Measurements from ENCODE around the gene APH1A.

The APH1A gene

DNA sequence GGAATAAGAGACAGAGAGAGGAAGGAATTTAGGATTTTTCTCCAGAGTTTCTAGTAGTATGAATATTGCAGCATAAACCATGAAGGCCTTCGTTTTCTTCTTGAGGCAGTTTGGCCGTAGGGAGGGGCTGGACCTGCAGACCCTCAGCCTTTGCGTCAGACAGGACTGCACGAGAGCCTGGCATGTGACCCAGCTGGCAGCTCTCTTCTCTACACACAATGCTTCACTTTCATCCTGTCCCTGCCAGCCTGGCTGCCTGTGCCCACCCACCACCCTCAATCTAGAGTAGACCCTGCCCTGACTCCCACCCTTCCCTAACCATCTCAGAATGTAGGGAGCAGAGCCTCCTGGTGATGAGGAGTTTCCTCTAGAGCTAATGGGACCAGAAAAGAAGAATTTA lies 9.6 kb downstream of the APH1A start:
- no peak overlapping the region for H3K4me3 ChIP-seq (ENCODE audit: low read depth, low read length)
- TF ChIP-seq, protein P1, sequence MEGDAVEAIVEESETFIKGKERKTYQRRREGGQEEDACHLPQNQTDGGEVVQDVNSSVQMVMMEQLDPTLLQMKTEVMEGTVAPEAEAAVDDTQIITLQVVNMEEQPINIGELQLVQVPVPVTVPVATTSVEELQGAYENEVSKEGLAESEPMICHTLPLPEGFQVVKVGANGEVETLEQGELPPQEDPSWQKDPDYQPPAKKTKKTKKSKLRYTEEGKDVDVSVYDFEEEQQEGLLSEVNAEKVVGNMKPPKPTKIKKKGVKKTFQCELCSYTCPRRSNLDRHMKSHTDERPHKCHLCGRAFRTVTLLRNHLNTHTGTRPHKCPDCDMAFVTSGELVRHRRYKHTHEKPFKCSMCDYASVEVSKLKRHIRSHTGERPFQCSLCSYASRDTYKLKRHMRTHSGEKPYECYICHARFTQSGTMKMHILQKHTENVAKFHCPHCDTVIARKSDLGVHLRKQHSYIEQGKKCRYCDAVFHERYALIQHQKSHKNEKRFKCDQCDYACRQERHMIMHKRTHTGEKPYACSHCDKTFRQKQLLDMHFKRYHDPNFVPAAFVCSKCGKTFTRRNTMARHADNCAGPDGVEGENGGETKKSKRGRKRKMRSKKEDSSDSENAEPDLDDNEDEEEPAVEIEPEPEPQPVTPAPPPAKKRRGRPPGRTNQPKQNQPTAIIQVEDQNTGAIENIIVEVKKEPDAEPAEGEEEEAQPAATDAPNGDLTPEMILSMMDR (IDR thresholded peaks at IDR 0.05; ENCODE audit: borderline replicate concordance, insufficient read depth, low read depth, low read length), result no peak

DNA sequence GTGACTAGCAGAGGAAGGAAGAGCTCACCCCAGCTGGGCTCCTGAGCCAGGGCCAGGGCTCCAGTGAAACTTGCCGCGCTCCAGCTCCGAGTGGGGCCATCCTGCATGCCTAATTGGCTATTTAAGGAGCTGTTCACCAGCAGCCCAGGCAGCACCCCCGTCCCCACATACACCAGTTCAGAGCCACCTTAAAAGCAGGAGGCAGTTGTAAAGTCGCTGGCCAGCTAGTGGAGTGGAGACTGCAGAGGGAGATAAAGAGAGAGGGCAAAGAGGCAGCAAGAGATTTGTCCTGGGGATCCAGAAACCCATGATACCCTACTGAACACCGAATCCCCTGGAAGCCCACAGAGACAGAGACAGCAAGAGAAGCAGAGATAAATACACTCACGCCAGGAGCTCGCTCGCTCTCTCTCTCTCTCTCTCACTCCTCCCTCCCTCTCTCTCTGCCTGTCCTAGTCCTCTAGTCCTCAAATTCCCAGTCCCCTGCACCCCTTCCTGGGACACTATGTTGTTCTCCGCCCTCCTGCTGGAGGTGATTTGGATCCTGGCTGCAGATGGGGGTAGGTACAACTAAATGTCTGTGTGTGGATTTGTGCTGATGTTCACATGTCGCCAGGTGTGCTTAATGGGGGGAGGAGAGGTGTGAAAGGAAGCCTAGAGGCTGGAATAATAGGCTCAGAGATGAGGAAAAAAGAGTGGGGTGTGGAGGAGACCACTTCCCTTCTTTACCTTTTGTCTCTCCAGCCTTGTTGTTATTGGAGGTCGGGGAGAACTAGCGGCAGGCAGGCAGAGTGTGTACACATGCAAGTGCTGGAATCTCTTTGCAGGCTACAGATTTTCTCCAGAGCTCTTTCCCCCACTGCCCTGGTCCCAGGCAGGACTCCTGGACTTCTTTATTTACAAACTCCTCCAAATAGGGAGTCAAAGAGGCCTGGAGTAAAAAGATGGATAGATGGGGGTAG lies 10.9 kb downstream of the APH1A start, which contains the start of gene CA14:
Gene CA14, plus strand, starts transcription at position 151 of the 962 bp plus-strand sequence. Its CDS starts 355 bp downstream, at position 506.
- H3K4me3 ChIP-seq (ENCODE audit: low read depth, low read length), result no peak within 1 kb of the TSS
- TF ChIP-seq, protein P1 (IDR thresholded peaks at IDR 0.05; ENCODE audit: borderline replicate concordance, insufficient read depth, low read depth, low read length), result no peak

DNA sequence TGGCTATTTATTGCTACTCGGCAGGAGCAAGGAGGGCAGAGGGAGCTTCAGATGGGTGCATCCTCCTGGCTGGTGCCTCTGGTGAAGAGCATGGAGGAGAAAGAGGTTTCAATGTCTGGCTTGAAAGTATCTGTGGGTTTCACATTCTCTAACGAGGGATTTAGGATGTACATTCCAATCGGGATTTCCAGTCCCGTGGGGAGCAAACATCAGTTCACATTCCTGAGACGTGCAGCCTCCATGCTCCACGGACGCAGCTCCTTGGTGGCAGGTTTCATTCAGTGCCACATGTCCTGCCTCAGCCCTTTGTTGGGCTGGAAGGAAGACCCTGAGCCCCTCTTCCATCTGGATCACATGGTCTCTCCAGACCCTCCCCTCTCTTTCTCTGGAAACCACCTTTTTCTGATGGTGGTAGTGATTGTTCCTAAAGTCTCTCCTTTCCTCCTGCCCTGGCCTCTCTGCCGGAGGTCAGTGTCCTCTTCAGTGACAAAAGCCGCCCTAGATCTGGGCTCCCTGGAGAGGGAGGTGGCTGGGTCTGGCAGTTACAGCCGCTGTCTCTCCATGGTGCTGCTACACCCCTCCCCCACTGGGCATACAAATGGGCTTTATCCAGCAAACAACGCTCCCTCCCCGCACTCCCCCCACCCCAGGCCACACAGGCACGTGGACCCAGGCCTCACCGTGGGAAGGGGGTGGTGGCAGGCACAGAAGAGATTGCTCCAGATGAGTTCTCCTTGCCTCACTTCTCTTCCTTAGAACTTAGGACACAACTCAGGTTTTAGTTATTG lies 12.1 kb downstream of the APH1A start:
- no peak overlapping the region for H3K4me3 ChIP-seq (ENCODE audit: low read depth, low read length)
- TF ChIP-seq, protein P1 (IDR thresholded peaks at IDR 0.05; ENCODE audit: borderline replicate concordance, insufficient read depth, low read depth, low read length), result no peak

GRCh38 chr1:150256198-150256553 lies 12.6 kb downstream of the APH1A start:
- TF ChIP-seq, protein P1 (IDR thresholded peaks at IDR 0.05; ENCODE audit: borderline replicate concordance, insufficient read depth, low read depth, low read length), result no peak
- no peak overlapping the region for H3K4me3 ChIP-seq (ENCODE audit: low read depth, low read length)

GRCh38 chr1:150249936-150250335 lies 18.9 kb downstream of the APH1A start:
- no peak overlapping the region for H3K4me3 ChIP-seq (ENCODE audit: low read depth, low read length)
- TF ChIP-seq, protein P1 (IDR thresholded peaks at IDR 0.05; ENCODE audit: borderline replicate concordance, insufficient read depth, low read depth, low read length), result no peak

GRCh38 chr1:150243003-150243402 lies 25.8 kb downstream of the APH1A start:
- TF ChIP-seq, protein P1 (IDR thresholded peaks at IDR 0.05; ENCODE audit: borderline replicate concordance, insufficient read depth, low read depth, low read length), result no peak
- H3K4me3 ChIP-seq (ENCODE audit: low read depth, low read length), result no peak overlapping the region
